Measurements from ENCODE around the gene ARRDC4.

Gene ARRDC4

DNA sequence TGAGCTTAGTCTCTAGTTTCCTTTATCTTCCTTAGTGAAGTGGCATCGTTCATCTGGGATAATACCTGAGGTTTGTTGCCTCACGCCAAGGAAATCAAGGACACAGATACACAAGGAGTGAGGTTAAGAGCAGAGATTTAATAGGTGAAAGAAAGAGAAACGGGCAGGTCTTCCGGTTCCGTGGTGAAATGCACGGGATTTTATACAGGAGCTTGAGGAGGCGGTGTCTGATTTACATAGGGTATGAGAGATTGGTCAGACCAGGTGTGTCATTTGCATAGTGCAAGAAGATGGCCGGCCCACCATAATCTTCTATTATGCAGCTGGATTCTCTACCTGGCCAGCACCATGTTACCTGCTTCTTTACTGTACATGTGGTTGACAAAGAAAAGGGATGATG is 17.2 kb downstream of the ARRDC4 start:
- Histone ChIP-seq H3K27ac (ENCODE audit: low read depth, low read length, poor library complexity, severe bottlenecking) (no peak overlapping the region), H3K4me1 (ENCODE audit: insufficient read depth, low read length, severe bottlenecking) (no peaks in the 10 kb centered on the region), H2AFZ (ENCODE audit: low read length) (no peak overlapping the region), H4K20me1 (ENCODE audit: insufficient read depth, low read length) (no peaks in the 10 kb centered on the region), H3K27me3 (ENCODE audit: insufficient read depth, low read length) (no peaks in the 10 kb centered on the region), H3K36me3 (ENCODE audit: insufficient read depth, low read length) (no peaks in the 10 kb centered on the region), H3K4me3 (ENCODE audit: low read depth, low read length, poor library complexity, severe bottlenecking) (no peak overlapping the region), H3K9ac (ENCODE audit: low read length) (no peak overlapping the region), H3K9me2 (ENCODE audit: low read depth, low read length) (no peaks in the 10 kb centered on the region), H3K4me2 (ENCODE audit: low read length) (no peak overlapping the region), H3F3A (ENCODE audit: insufficient read depth, low read length) (no peaks in the 10 kb centered on the region), H3K79me2 (ENCODE audit: insufficient read depth, low read length) (no peaks in the 10 kb centered on the region), H3K9me3 (ENCODE audit: low read length) (no peaks in the 10 kb centered on the region)
- TF ChIP-seq CTCF (IDR thresholded peaks at IDR 0.05; ENCODE audit: low read length) = no peak
- TF ChIP-seq EZH2 (IDR thresholded peaks at IDR 0.05; ENCODE audit: borderline replicate concordance, low read length) = no peak

DNA sequence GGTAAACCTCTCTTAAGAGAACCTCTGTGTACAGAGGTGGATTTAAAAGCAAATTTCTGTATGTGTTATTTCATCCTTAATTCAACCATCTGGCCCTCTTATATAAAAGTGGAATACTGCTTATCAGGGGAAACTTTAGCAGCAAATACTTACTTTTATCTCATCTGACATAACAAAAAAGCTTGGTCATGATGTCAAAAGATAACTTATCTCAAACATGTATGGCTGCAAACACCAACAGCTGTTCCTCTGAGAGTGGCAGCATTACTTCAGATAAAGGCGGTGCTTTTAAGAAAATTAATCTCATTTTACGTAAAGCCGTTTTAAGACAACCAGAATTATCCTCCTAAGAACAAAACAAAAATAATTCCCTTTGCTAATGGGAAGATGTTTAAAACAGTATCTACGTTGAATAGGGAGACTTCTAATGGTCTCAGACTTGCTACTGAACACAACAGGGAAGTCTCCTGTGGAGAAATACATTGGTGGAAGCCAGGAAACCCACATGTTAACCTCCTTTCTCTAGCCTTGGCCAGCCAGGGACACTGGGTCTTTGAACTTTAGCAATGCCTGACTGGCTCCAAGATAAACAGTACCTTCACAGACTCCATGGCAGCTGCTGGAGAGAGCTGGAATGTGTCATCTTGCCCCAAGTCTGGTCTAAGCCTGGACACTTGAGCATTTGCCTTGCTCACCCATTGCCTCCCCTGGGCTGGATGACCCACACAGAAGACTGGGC is 18.1 kb downstream of the ARRDC4 start:
- Histone ChIP-seq H3K9me3 (ENCODE audit: low read length) (no peaks in the 10 kb centered on the region), H3K79me2 (ENCODE audit: insufficient read depth, low read length) (no peaks in the 10 kb centered on the region), H4K20me1 (ENCODE audit: insufficient read depth, low read length) (no peaks in the 10 kb centered on the region), H3K4me3 (ENCODE audit: low read depth, low read length, poor library complexity, severe bottlenecking) (no peak overlapping the region), H3K9ac (ENCODE audit: low read length) (no peak overlapping the region), H3K4me2 (ENCODE audit: low read length) (no peak overlapping the region), H3K36me3 (ENCODE audit: insufficient read depth, low read length) (no peaks in the 10 kb centered on the region), H3K27me3 (ENCODE audit: insufficient read depth, low read length) (no peaks in the 10 kb centered on the region), H2AFZ (ENCODE audit: low read length) (no peak overlapping the region), H3F3A (ENCODE audit: insufficient read depth, low read length) (no peaks in the 10 kb centered on the region), H3K9me2 (ENCODE audit: low read depth, low read length) (no peaks in the 10 kb centered on the region), H3K4me1 (ENCODE audit: insufficient read depth, low read length, severe bottlenecking) (no peaks in the 10 kb centered on the region), H3K27ac (ENCODE audit: low read depth, low read length, poor library complexity, severe bottlenecking) (no peak overlapping the region)
- TF ChIP-seq EZH2 (IDR thresholded peaks at IDR 0.05; ENCODE audit: borderline replicate concordance, low read length) (no peak), CTCF (IDR thresholded peaks at IDR 0.05; ENCODE audit: low read length) (no peak)

GRCh38 chr15:97979140-97979520 is 18.6 kb downstream of the ARRDC4 start:
- Histone ChIP-seq H3K4me2 (ENCODE audit: low read length) (no peak overlapping the region), H3K27me3 (ENCODE audit: insufficient read depth, low read length) (no peaks in the 10 kb centered on the region), H3K4me3 (ENCODE audit: low read depth, low read length, poor library complexity, severe bottlenecking) (no peak overlapping the region), H3K4me1 (ENCODE audit: insufficient read depth, low read length, severe bottlenecking) (no peaks in the 10 kb centered on the region), H3K27ac (ENCODE audit: low read depth, low read length, poor library complexity, severe bottlenecking) (no peak overlapping the region), H4K20me1 (ENCODE audit: insufficient read depth, low read length) (no peaks in the 10 kb centered on the region), H3K79me2 (ENCODE audit: insufficient read depth, low read length) (no peaks in the 10 kb centered on the region), H3F3A (ENCODE audit: insufficient read depth, low read length) (no peaks in the 10 kb centered on the region), H2AFZ (ENCODE audit: low read length) (no peak overlapping the region), H3K9me2 (ENCODE audit: low read depth, low read length) (no peaks in the 10 kb centered on the region), H3K9me3 (ENCODE audit: low read length) (no peaks in the 10 kb centered on the region), H3K36me3 (ENCODE audit: insufficient read depth, low read length) (no peaks in the 10 kb centered on the region), H3K9ac (ENCODE audit: low read length) (no peak overlapping the region)
- TF ChIP-seq CTCF (IDR thresholded peaks at IDR 0.05; ENCODE audit: low read length) (no peak), EZH2 (IDR thresholded peaks at IDR 0.05; ENCODE audit: borderline replicate concordance, low read length) (no peak)
